ENCODE results near the gene BCR. TPM values are rescaled to one million over a fixed set of nuclear protein-coding genes. Genes with fewer than 3 reads are reported as not detected.

The BCR gene
- total RNA-seq, 1 experiment from 2014 or later: 129 TPM

GRCh38 chr22:23203452-23204124, 23.3 kb downstream of the BCR start:
- Mint-ChIP-seq H3K27me3 (ENCODE audit: low read depth) (no peaks in the 10 kb centered on the region), H3K9me3 (no peaks in the 10 kb centered on the region), H3K4me3 (no peak overlapping the region), H3K36me3 (peaks cover 20% of the 10 kb centered on the region), H3K4me1 (peaks cover 42% of the 10 kb centered on the region), H3K27ac (peak overlapping the region; percentile 47)
- CTCF ChIA-PET: interaction anchor here (1.0 to 1.2 kb wide), 2 partner anchors 23 to 28 kb away, joined by 3 to 4 read pairs; partner anchors contain the start of gene BCR
- ATAC-seq (no peak), DNase-seq (ENCODE audit: low spot score) (no peak)
- POLR2A ChIA-PET: no interaction called here
- no peak for TF ChIP-seq FOXP1 (CRISPR knock-in tag; IDR thresholded peaks at IDR 0.05; ENCODE audit: borderline replicate concordance)
- no peak for TF ChIP-seq ETV6 (CRISPR knock-in tag; IDR thresholded peaks at IDR 0.05)
- TF ChIP-seq ZNF532 (CRISPR knock-in tag; IDR thresholded peaks at IDR 0.05; ENCODE audit: borderline replicate concordance): no peak
- no peak for TF ChIP-seq PRDM15 (CRISPR knock-in tag; IDR thresholded peaks at IDR 0.05)
- no peak for TF ChIP-seq KAT7 (CRISPR knock-in tag; IDR thresholded peaks at IDR 0.05; ENCODE audit: borderline replicate concordance)
- no peak for TF ChIP-seq E2F1 (CRISPR knock-in tag; IDR thresholded peaks at IDR 0.05)
- no peak for TF ChIP-seq SMAD4 (CRISPR knock-in tag; IDR thresholded peaks at IDR 0.05)
- no peak for TF ChIP-seq ELF4 (CRISPR knock-in tag; IDR thresholded peaks at IDR 0.05; ENCODE audit: low read depth)

- DNase-seq (ENCODE audit: low spot score) (no peak), ATAC-seq (no peak)
- H3K27me3 Mint-ChIP-seq (ENCODE audit: low read depth): no peaks in the 10 kb centered on the region
- ChIA-PET CTCF (interaction anchor here (1.0 to 1.2 kb wide), 2 partner anchors 24 to 28 kb away, joined by 3 to 4 read pairs; partner anchors contain the start of gene BCR), POLR2A (no interaction called here)
- no peaks in the 10 kb centered on the region for H3K9me3 Mint-ChIP-seq
- peaks cover 37% of the 10 kb centered on the region for H3K4me1 Mint-ChIP-seq
- H3K4me3 Mint-ChIP-seq: no peak overlapping the region
- H3K36me3 Mint-ChIP-seq: peaks cover 21% of the 10 kb centered on the region
- H3K27ac Mint-ChIP-seq: peak overlapping the region; percentile 72; the same call in 1 of the 2 replicates
- TF ChIP-seq STAT6 (CRISPR knock-in tag; conservative IDR thresholded peaks at IDR 0.05; ENCODE audit: low read depth): no peak
- TF ChIP-seq ATF2 (CRISPR knock-in tag; IDR thresholded peaks at IDR 0.05; ENCODE audit: borderline replicate concordance, low read depth): no peak
- TF ChIP-seq SP1 (CRISPR knock-in tag; conservative IDR thresholded peaks at IDR 0.05): no peak
- no peak for TF ChIP-seq ZNF121 (CRISPR knock-in tag; IDR thresholded peaks at IDR 0.05)
- no peak for TF ChIP-seq SOX15 (CRISPR knock-in tag; IDR thresholded peaks at IDR 0.05)
- no peak for TF ChIP-seq CTCF (IDR thresholded peaks at IDR 0.05)
- TF ChIP-seq ZNF416 (CRISPR knock-in tag; IDR thresholded peaks at IDR 0.05): no peak
- no peak for TF ChIP-seq ZNF423 (CRISPR knock-in tag; IDR thresholded peaks at IDR 0.05)
- TF ChIP-seq PRRX2 (CRISPR knock-in tag; IDR thresholded peaks at IDR 0.05): no peak
- no peak for TF ChIP-seq NR1H2 (CRISPR knock-in tag; IDR thresholded peaks at IDR 0.05)
- TF ChIP-seq ESRRA (CRISPR knock-in tag; IDR thresholded peaks at IDR 0.05; ENCODE audit: borderline replicate concordance): no peak
These were observed 23.8 kb downstream of the BCR start for GRCh38 chr22:23204125-23204488.

Measured in WTC11 (cell line).